GM10847 (cell line): ENCODE data around the gene RABGAP1.

Source experiments
- POLR2A ChIP-seq: IDR thresholded peaks from 2 replicates; pipeline ENCODE4 v1.6.1; 2011; ENCODE audit not compliant: insufficient read length; ENCODE audit errors: extremely low read depth

The RABGAP1 gene

DNA sequence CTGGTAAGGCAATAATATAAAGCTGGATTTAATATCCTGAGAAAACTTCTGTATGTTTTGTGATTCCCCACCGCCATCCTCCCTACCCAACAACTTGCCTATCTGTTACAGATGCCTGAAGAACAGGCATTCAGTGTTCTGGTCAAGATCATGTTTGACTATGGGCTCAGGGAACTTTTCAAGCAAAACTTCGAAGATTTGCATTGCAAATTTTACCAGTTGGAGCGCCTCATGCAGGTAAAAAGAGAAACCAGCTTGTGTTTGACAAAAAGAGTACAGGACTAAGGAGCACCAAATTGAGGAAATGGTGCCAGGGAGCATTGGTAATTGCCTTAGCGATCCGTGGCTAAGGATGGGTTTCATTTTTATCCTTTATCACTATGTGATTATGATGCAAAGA is 132.6 kb downstream of the RABGAP1 start:
- no peak for TF ChIP-seq POLR2A

DNA sequence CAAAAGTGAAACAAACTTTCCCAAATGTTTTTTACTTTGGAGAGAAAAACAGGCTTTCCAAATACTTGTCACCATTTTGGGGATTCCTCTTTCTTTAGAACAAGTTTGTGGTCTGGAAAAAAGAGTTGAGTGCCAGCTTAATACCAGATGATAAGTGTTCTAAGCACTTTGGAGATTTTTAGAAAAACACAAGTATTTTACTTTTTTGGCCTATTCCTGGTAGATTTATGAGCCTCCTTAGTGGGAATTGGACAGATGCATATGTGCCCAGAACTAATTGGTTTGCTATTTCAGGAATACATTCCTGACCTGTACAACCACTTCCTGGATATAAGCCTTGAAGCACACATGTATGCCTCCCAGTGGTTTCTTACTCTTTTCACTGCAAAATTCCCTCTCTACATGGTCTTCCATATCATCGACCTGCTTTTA is 133.2 kb downstream of the RABGAP1 start:
- TF ChIP-seq POLR2A = no peak

DNA sequence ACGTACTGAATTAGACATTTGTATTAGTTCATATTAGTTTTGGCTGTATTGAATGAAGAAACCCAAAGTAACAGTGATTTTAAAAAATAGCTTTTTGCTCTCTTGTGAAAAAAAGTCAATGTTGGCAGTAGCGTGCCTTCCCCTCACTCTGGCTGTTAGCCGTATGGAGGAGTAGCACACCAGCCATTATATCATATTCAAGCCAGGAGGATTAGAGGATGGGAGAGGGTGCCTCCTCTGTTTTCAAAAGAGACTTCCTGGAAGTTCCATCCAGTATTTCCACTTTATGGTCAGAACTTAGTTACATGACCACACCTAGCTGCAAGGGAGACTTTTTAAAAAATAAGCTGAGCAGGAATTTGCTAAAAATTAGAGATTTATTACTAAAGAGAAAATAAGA is 133.8 kb downstream of the RABGAP1 start:
- no peak for TF ChIP-seq POLR2A

DNA sequence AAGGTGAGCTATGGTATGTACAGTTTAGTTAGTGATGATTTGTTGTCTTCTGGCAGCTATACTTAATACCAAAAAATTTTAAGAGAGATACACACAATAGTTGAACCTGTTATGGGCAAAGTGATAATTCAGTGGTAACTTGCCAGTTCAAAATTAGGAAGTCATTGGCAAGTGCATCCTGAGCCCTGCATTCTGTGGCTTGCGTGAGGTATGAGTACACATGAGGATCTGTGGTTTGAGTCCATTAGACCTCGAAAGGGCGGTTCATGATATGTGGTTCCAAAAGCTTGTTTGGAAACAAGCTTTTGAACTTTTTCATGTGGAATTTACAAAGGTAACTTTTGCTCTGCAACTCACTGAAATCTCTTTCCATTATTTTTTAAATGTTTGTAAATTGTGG is 139.6 kb downstream of the RABGAP1 start:
- TF ChIP-seq POLR2A = no peak

DNA sequence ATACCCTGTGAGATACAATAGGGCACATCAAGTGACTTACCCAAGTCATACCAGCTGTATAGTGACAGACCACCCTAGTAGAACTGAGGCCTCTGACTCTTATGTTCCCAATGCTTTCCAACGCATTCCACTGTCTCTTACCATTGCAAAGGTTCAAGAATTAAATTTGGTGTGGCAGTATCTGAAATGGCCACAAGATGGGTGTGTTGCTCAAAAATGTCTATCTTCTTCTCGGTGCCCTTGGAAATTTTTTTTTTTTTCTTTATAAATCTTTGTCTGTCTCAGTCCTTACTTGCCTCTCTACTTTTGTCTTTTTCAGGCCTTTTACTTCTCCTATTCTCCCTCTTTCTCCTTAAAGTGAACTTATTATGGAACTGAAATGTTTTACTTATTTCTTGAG is 141.0 kb downstream of the RABGAP1 start:
- no peak for TF ChIP-seq POLR2A

DNA sequence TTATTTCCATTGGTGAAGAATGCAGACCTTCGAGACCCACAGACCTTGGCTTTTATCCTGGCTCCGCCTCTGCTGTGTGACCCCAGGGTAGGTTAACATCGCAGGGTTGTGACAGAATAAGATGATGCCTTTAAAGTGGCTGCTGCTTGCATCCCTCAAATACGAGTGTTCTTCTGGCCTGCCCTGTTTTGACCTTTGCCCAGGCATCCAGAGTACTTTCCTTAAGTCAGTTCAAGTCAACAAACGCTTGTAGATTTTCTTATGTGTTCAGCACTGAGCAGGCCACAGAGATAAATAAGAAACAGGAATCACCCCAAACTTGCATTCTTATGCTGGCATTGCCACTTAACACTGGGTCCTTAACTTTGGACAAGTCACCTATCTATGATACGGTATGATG is 142.9 kb downstream of the RABGAP1 start:
- no peak for TF ChIP-seq POLR2A

DNA sequence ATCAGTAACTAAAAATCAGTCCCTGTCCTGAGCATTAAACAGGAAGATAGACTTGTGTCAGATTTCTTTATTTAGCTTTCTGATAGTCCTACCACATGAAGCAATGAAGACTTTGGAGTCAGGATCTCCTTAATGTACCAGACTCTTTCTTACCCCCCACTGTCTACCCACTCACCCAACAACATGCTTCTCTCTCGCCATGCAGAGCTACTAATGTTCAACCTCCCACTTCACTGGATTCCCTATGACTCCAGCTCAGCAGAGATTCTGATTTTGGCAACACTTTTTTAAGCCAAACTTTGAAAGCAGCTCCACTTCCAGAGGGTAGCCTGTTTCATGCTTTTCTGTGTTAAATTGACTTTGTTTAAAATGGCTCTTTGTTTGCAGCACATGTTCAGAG is 143.4 kb downstream of the RABGAP1 start:
- TF ChIP-seq POLR2A = no peak

DNA sequence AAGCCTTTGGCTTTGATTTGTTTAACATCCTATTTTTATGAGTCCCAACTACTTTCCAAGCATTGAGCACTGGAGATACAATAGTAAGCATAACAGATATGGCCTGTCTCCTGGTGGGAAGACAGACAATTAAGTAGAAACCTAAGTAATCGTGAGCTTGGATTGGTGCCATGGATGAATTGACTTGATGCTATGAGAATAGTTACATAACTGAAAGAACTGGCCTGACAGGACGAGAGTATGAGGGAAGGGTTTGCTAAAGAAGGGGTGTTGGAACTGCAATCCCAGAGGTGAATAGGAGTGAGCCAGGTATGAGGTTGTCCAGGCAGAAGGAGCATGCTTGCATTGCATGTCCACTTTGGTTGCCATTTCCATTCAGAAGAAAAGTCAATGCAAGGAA is 145.1 kb downstream of the RABGAP1 start:
- TF ChIP-seq POLR2A = no peak

DNA sequence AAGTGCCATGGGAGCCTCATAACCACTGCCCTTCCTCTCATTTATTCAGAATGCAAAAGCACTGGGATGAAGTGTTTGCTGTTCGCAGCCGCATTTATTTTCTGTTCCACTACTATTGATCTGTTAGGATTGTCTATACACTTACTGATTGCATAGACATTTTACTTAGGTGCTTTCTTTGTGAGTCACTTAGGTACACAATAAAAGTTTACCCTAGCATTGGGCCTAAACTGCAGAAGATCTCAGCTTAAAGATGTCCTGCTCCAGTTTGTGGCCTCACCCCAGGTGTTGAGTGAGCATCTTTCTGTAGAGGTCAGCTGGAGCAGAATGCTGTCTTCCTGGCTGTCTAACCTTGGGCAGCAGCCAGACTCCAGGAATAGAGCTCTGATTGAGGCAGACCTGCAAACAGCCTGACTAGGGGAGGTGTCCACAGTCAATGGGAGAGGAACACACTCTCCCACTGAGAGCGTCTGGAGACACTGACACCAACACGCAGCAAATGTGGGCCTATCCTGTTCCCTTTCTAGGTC is 146.6 kb downstream of the RABGAP1 start:
- TF ChIP-seq POLR2A = no peak

DNA sequence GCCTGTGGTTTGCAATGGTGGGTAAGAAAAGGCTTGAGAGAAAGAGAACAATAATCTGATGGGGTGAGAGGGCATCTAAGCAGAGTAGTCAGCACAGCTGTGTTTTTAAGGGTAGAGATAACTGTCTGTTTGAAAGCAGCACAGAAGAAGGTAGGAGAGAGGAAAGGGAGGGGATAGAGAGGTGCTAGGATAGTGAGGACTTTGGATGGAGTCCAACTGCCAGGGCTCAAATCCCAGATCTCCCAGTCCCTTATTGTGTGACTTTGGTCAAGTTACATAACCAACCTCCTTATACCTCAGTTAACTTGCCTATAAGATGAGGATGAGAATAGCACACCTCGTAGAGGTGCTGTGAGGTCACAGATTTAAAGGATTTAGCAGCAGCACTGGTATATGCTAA is 148.2 kb downstream of the RABGAP1 start:
- TF ChIP-seq POLR2A = no peak

DNA sequence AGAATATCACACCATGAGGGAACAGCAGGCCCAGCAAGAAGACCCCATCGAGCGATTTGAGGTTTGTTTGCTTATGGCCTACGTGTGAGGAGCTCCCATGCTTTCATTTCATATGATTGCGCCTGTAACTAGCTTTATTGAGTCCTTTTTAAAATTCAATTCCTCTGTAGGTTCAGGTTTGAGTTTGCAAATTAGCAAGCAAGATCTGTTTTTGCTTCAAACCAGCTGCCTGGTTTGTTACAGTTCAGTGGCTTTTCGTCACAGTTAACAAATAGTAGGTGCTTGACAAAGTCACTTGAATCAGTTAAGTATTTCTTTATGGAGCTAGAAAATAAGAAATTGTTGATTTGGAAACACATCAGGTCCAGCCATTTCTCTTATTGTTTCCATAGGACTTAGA is 149.0 kb downstream of the RABGAP1 start:
- TF ChIP-seq POLR2A = no peak

DNA sequence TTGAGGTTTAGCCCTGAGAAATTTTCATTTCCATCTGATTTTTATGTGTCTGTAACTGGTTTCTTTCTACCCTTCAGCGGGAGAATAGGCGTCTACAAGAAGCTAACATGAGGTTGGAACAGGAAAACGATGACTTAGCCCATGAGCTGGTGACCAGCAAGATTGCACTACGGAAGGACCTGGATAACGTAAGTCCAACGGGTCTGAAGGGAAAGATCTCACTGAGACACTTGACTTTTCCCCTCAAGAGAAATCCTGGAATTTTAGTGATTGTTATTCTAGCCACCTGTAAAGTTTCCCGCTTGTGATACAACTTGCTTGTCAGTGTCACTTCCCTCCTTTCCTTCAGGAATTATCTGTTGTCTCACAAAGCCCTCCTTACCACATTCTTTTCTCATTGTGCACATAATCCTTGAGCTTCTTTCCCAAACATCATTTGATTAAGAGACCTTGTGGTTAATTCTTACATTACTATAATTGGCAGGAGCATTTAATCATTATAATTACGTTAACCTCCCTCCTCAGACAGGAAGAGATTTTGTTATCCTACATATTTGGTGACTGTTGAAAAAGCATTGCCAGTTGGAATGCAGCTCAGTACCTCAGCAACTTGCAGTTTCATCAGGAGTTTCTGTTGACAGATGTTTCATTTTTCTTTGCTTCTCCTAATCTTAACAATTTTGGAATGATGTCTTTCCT is 149.5 kb downstream of the RABGAP1 start:
- TF ChIP-seq POLR2A = no peak

DNA sequence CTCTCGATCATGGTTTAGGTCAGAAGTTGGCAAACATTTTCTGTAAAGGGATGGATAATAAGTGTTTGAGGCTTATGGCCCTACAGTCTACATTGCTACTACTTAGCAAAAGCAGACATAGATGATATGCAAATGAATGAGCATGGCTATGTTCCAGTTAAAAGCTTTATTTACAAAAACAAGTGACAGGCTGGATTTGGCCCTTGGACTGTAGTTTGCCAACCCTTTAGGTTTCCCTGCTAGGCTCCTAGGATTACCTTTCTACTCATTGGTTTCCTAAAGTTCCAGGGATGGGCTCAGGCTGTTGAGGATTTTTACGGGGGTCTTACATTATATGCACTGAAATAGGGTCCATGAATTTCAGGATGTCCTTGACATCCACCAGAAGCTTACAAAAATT is 150.1 kb downstream of the RABGAP1 start:
- TF ChIP-seq POLR2A = no peak

DNA sequence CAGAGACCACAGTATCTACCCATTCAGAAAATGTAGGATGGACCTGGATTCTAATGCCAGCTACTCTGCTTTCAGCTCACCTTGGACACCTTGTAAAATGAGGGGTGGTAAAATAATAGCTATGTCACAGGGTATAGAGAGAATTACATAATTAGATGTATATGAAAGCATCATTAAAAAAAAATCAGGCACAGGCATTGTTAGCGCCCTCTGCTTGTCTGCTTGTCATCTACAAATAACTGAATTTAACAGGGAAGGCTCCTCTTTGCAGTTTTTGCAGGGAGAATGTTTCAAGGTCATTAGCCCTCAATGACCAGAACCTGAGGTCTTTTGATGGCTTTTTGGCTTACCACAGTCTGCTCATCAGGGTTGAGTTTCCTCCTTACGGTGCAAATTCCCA is 150.6 kb downstream of the RABGAP1 start:
- TF ChIP-seq POLR2A = no peak

DNA sequence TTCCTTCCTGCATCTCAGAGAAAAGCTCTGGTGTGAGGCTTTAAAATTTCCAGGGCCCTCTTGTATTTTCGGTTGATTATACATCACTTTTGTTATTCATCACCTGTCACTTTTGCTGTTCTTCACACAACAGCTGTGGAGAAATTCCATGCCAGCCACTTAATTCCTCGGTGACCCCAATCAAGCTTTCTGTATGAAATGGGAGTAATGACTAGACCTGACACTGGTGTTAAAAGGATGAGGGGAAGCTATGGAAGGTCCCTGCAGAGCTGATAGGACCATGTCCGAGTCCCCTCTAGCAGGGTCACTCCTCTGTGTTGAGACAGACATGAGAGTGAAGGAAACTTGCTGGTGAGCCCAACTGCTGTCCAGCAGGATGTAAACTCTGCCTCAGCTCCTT is 152.3 kb downstream of the RABGAP1 start:
- no peak for TF ChIP-seq POLR2A

DNA sequence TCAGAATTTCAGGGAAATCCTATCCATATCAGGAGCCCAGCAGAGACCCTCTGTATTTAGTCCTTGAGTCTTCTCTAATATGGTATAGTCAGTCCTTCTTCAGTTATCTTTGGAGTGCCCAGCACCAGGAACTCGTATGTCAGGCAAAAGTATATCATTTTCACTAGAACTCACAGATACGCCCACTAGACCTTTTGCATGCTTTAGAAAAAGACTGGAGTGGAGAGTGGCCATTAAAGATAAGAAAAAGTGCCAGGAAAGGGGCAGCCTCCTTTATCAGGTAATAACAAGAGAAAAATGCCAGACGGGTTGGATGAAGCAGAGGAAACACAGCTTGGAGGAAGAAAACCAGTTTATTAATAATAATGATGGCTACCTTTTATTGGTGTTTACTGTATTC is 156.2 kb downstream of the RABGAP1 start:
- TF ChIP-seq POLR2A = no peak

DNA sequence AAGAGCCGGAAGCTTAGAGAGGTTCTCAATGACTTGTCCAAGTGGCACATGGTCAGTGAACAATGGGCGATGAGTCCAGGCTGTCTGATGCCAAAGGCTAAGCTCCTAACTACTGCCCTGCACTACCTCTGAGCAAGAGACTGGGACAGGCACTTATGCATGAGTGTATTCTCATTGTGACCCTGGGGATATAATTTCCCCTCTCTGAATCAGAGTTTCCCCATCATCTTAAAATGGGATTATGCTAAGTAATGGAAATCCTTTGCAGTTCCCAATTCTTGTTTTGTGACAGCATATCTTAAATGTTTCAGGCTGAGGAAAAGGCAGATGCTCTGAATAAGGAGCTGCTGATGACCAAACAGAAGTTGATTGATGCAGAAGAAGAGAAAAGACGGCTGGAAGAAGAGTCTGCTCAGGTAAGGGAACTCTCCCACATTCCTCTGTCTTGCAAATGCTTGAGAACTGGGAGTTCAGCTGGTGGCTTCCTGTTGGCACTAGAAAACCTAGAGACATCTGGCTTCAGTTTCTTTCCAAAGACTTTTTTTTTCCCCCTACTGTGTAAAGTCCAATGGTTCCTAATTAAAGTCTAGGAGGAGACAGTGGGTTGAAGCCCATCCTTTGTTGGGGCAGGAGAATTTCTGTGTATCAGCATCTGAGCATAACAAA is 156.7 kb downstream of the RABGAP1 start:
- no peak for TF ChIP-seq POLR2A
